Heart left ventricle (tissue), 13 donors: ENCODE measurements around the gene COL2A1.

Experiments used
- CTCF ChIP-seq, 12 donors: fragments of 200-600 bp; sonication (generic) in 4 of 12; IDR thresholded peaks; one replicate each; pipeline versions ENCODE4 v1.5.0 to v1.8.0; 2018 to 2022; ENCODE audit warnings: antibody characterized with exemption in 12 of 12, mild to moderate bottlenecking in 5 of 12
- POLR2A ChIP-seq, 2 donors: fragments of 450-650 bp; IDR thresholded peaks; one replicate each; pipeline ENCODE4 v1.6.1; 2017; ENCODE audit warnings: antibody characterized with exemption in 2 of 2, mild to moderate bottlenecking in 2 of 2, moderate library complexity in 2 of 2
- donor health status: ischemic (EF 13 %, LVEDD 7.1; RV severe dilation, severe dysfunction).
- donor health status: DM: no; HTN: yes; CAD: no.
- donor health status: DM: no; HTN: no; CAD: no.
- donor health status: ischemic (EF 25% LVEDD 6.9; RV normal size, moderate dysfunction).
- donor health status: ischemic (EF 25% LVEDD 5.7; RV mildly dilated, moderate dysfunction).
- donor health status: ischemic (EF 35%, LVEDD 5.7; RV mildly dilated, moderate dysfunction).
- donor health status: nonischemic (EF 11% LVEDD 7.7; RV severe dilation, severe dysfunction).
- donor health status: DM: yes; HTN: yes; CAD: no.
- donor health status: PGD.
- donor health status: ischemic (EF 29% LVEDD 5.4; RV normal size, mild dysfunction).
- donor health status: nonischemic (EF 23%, LVEDD 6.1; RV moderate dilation, normal function).

GRCh38 chr12:48041591-48042423, 37.5 kb upstream of the COL2A1 start:
- TF ChIP-seq CTCF (IDR thresholded peaks at IDR 0.05) (no peak), POLR2A (IDR thresholded peaks at IDR 0.05) (no peak)
